MM.1S (cell line): ENCODE results near the gene ACOT13.

Source experiments
- DNase-seq: peaks from one replicate; pipeline ENCODE4 v3.0.0-alpha.2; 2015
- H2AFZ ChIP-seq: fragments of 300-600 bp; sonication (generic); 2 replicates; pipeline ENCODE4 v1.6.0; 2016; ENCODE audit warnings: antibody characterized with exemption, low read length
- H3F3A ChIP-seq: fragments of 300-600 bp; sonication (generic); 2 replicates; pipeline ENCODE4 v1.6.1; 2016; ENCODE audit warnings: mild to moderate bottlenecking, antibody characterized with exemption, low read length, moderate library complexity, mixed read lengths; ENCODE audit not compliant: insufficient read depth
- H3K27ac ChIP-seq: fragments of 300-600 bp; sonication (generic); 2 replicates; pipeline ENCODE4 v1.5.1; 2016; ENCODE audit warnings: mild to moderate bottlenecking, low read length
- H3K27me3 ChIP-seq: fragments of 300-600 bp; sonication (generic); replicated peaks from 2 replicates; pipeline ENCODE4 v1.6.0; 2016; ENCODE audit warnings: low read length; ENCODE audit not compliant: insufficient read depth
- H3K36me3 ChIP-seq: fragments of 300-600 bp; sonication (generic); replicated peaks from 2 replicates; pipeline ENCODE4 v1.6.1; 2016; ENCODE audit warnings: mild to moderate bottlenecking, low read length, mixed read lengths; ENCODE audit not compliant: insufficient read depth
- H3K4me1 ChIP-seq: fragments of 300-600 bp; sonication (generic); 2 replicates; pipeline ENCODE4 v1.6.1; 2016; ENCODE audit warnings: low read length, mixed read lengths
- H3K4me2 ChIP-seq: fragments of 300-600 bp; sonication (generic); 2 replicates; pipeline ENCODE4 v1.6.0; 2016; ENCODE audit warnings: low read depth, low read length
- H3K4me3 ChIP-seq: fragments of 300-600 bp; sonication (generic); 2 replicates; pipeline ENCODE4 v1.5.1; 2016; ENCODE audit warnings: low read length, mixed read lengths
- H3K79me2 ChIP-seq: fragments of 300-600 bp; sonication (generic); 2 replicates; pipeline ENCODE4 v1.6.1; 2016; ENCODE audit warnings: mixed run types, low read length, mixed read lengths
- H3K9ac ChIP-seq: fragments of 300-600 bp; sonication (generic); 2 replicates; pipeline ENCODE4 v1.6.1; 2016; ENCODE audit warnings: low read length, mixed read lengths
- H3K9me2 ChIP-seq: fragments of 300-600 bp; sonication (generic); replicated peaks from 2 replicates; pipeline ENCODE4 v1.6.1; 2016; ENCODE audit warnings: mild to moderate bottlenecking, low read length, mixed read lengths; ENCODE audit not compliant: insufficient read depth
- H3K9me3 ChIP-seq: fragments of 300-600 bp; sonication (generic); replicated peaks from 2 replicates; pipeline ENCODE4 v1.6.1; 2016; ENCODE audit warnings: mild to moderate bottlenecking, low read length, mixed read lengths; ENCODE audit not compliant: insufficient read depth
- H4K20me1 ChIP-seq: fragments of 300-600 bp; sonication (generic); 2 replicates; pipeline ENCODE4 v1.6.1; 2016; ENCODE audit warnings: mild to moderate bottlenecking, low read length, moderate library complexity, mixed read lengths; ENCODE audit not compliant: insufficient read depth
- CTCF ChIP-seq: fragments of 300-600 bp; sonication (generic); IDR thresholded peaks from 2 replicates; pipeline ENCODE4 v1.5.1; 2016; ENCODE audit warnings: antibody characterized with exemption, low read length, mixed read lengths
- EZH2 ChIP-seq: fragments of 300-600 bp; sonication (generic); optimal IDR thresholded peaks from 2 replicates; pipeline ENCODE3; 2017; ENCODE audit warnings: low read depth, mild to moderate bottlenecking, antibody characterized with exemption, low read length, mixed read lengths
- EZH2phosphoT487 ChIP-seq: fragments of 300-600 bp; sonication (generic); IDR thresholded peaks from 2 replicates; pipeline ENCODE4 v1.6.1; 2018; ENCODE audit warnings: antibody characterized with exemption, low read length

Gene ACOT13

GRCh38 chr6:24649691-24650090 is 17.2 kb upstream of the ACOT13 start:
- DNase-seq: no peak
- Histone ChIP-seq H3K9me2 (no peaks in the 10 kb centered on the region), H3K79me2 (no peaks in the 10 kb centered on the region), H3K27me3 (no peaks in the 10 kb centered on the region; the same call in 1 of the 2 replicates), H3K27ac (no peak overlapping the region), H3K4me1 (peaks cover 10% of the 10 kb centered on the region), H3K4me2 (no peak overlapping the region), H3K9me3 (no peaks in the 10 kb centered on the region), H4K20me1 (no peaks in the 10 kb centered on the region), H3K9ac (no peak overlapping the region), H3K4me3 (no peak overlapping the region), H2AFZ (no peak overlapping the region), H3F3A (peaks cover 11% of the 10 kb centered on the region; the same call in 1 of the 2 replicates), H3K36me3 (peaks cover 6% of the 10 kb centered on the region)
- no peak for TF ChIP-seq EZH2phosphoT487
- TF ChIP-seq CTCF: no peak
- TF ChIP-seq EZH2: no peak

- Histone ChIP-seq H3K9ac (no peak overlapping the region), H3K79me2 (no peaks in the 10 kb centered on the region), H3K9me2 (no peaks in the 10 kb centered on the region), H3K9me3 (no peaks in the 10 kb centered on the region), H3F3A (peaks cover 7% of the 10 kb centered on the region; the same call in 1 of the 2 replicates), H3K4me2 (no peak overlapping the region), H4K20me1 (no peaks in the 10 kb centered on the region), H3K27me3 (no peaks in the 10 kb centered on the region), H2AFZ (no peak overlapping the region), H3K27ac (no peak overlapping the region), H3K36me3 (peaks cover 6% of the 10 kb centered on the region), H3K4me1 (peaks cover 5% of the 10 kb centered on the region; the same call in 1 of the 2 replicates), H3K4me3 (no peak overlapping the region)
- TF ChIP-seq CTCF (no peak), EZH2 (no peak), EZH2phosphoT487 (no peak)
- DNase-seq: no peak
These were observed 16.5 kb upstream of the ACOT13 start for GRCh38 chr6:24650365-24650764.

- Histone ChIP-seq H3K9me3 (no peaks in the 10 kb centered on the region), H3K4me2 (no peak overlapping the region), H3K9me2 (no peaks in the 10 kb centered on the region), H2AFZ (no peak overlapping the region), H3K27ac (no peak overlapping the region), H3F3A (no peaks in the 10 kb centered on the region), H3K4me3 (no peak overlapping the region), H4K20me1 (no peaks in the 10 kb centered on the region), H3K79me2 (no peaks in the 10 kb centered on the region), H3K9ac (no peak overlapping the region), H3K4me1 (no peaks in the 10 kb centered on the region), H3K27me3 (no peaks in the 10 kb centered on the region), H3K36me3 (peaks cover 6% of the 10 kb centered on the region)
- TF ChIP-seq EZH2phosphoT487 (no peak), CTCF (no peak), EZH2 (no peak)
- no peak for DNase-seq
These were observed 11.7 kb upstream of the ACOT13 start for GRCh38 chr6:24655215-24655614.
